GM06990 (cell line): ENCODE results near the gene COL4A1.

Experiments
- DNase-seq: peaks from one replicate; pipeline ENCODE4 v3.0.0-alpha.2; 2011; ENCODE audit not compliant: insufficient read length; ENCODE audit errors: extremely low read depth
- H3K27me3 ChIP-seq: replicated peaks from 2 replicates; pipeline ENCODE4 v1.6.0; 2011; ENCODE audit warnings: low read length; ENCODE audit not compliant: control insufficient read depth, insufficient read depth
- H3K36me3 ChIP-seq: 2 replicates; pipeline ENCODE4 v1.5.1; 2011; ENCODE audit warnings: low read length; ENCODE audit not compliant: control insufficient read depth, insufficient read depth
- H3K4me3 ChIP-seq: replicated peaks from 2 replicates; pipeline ENCODE4 v1.5.1; 2011; ENCODE audit warnings: low read depth, mild to moderate bottlenecking, control low read depth, low read length
- CTCF ChIP-seq: IDR thresholded peaks from 2 replicates; pipeline ENCODE4 v1.5.1; 2011; ENCODE audit warnings: low read length, control low read depth, mild to moderate bottlenecking, inconsistent platforms; ENCODE audit not compliant: insufficient read depth, poor library complexity, severe bottlenecking

COL4A1 gene

GRCh38 chr13:110197471-110197870 lies 109.5 kb downstream of the COL4A1 start:
- no peak for DNase-seq
- H3K36me3 ChIP-seq, result no peaks in the 10 kb centered on the region
- H3K27me3 ChIP-seq, result peaks cover 2% of the 10 kb centered on the region
- no peak for TF ChIP-seq CTCF
- H3K4me3 ChIP-seq, result no peak overlapping the region

DNA sequence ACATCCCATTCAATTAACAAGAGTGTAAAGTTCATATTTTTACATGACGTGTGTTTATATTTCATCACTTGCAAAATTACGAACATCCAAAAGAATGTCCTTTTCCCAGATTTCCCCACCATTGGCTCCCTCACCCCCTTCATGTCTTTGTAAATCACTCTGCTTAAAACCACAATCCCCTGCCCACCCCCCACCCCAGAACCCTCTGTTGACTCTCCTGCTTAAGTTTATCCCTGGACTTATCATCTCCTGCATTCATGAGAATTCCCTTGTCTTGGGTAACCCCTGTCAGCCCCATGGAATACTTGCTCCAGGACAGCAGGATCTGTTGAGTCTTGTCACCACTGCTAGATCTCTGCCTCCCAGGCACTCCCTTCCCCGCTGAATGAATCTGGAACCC lies 109.9 kb downstream of the COL4A1 start:
- no peak for DNase-seq
- Histone ChIP-seq H3K36me3 (no peaks in the 10 kb centered on the region), H3K4me3 (no peak overlapping the region), H3K27me3 (peaks cover 3% of the 10 kb centered on the region)
- TF ChIP-seq CTCF, result no peak

GRCh38 chr13:110195547-110196485 lies 111.1 kb downstream of the COL4A1 start:
- Histone ChIP-seq H3K27me3 (peaks cover 5% of the 10 kb centered on the region), H3K36me3 (no peaks in the 10 kb centered on the region), H3K4me3 (no peak overlapping the region)
- no peak for DNase-seq
- no peak for TF ChIP-seq CTCF

DNA sequence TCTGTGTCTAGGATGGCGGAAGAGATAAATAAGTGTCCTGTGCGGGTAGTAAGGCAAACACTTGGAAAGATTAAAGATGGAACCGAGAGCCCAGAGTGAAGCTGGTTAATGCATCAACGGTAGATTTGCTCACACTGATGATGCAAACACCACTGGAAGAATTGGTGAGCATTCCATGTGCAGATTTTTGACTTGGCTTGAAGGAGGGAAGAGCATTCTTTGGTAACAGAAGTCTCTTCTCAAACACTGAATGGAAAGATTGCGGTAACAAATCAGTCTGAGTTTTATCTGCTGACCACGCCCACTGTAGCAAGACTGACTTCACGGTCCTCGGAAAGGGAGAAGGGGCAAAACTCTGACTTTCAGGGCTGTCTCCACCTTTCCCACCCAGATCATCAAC lies 112.5 kb downstream of the COL4A1 start:
- H3K36me3 ChIP-seq, result no peaks in the 10 kb centered on the region
- peaks cover 5% of the 10 kb centered on the region for H3K27me3 ChIP-seq

GRCh38 chr13:110193491-110193890 lies 113.5 kb downstream of the COL4A1 start:
- H3K27me3 ChIP-seq, result peaks cover 5% of the 10 kb centered on the region
- H3K4me3 ChIP-seq, result no peak overlapping the region
- no peak for TF ChIP-seq CTCF
- H3K36me3 ChIP-seq, result no peaks in the 10 kb centered on the region
- no peak for DNase-seq

More for the DNA sequence above, 112.5 kb downstream of the COL4A1 start:
- no peak for DNase-seq
- TF ChIP-seq CTCF, result no peak
- no peak overlapping the region for H3K4me3 ChIP-seq
